Skeletal muscle tissue (tissue), 4 donors: ENCODE data around the gene LRRC45. TPM values are rescaled to one million over a fixed set of nuclear protein-coding genes. Genes with fewer than 3 reads are reported as not detected.

Experiments used
- H3K27ac ChIP-seq: one replicate; pipeline ENCODE4 v1.7.0; 2013; ENCODE audit warnings: mild to moderate bottlenecking, low read depth, low read length, inconsistent platforms
- H3K27me3 ChIP-seq, 3 donors: one replicate each; pipeline ENCODE4 v1.7.0; 2013; ENCODE audit warnings: low read length in 3 of 3; ENCODE audit not compliant: control insufficient read depth in 3 of 3, insufficient read depth in 3 of 3
- H3K36me3 ChIP-seq, 3 donors: one replicate each; pipeline ENCODE4 v1.7.0; 2013; ENCODE audit warnings: low read length in 3 of 3; ENCODE audit not compliant: control insufficient read depth in 3 of 3, insufficient read depth in 3 of 3
- H3K4me1 ChIP-seq, 3 donors: one replicate each; pipeline ENCODE4 v1.7.0; 2013; ENCODE audit warnings: low read length in 3 of 3, mild to moderate bottlenecking in 3 of 3; ENCODE audit not compliant: control insufficient read depth in 3 of 3, insufficient read depth in 3 of 3
- H3K4me3 ChIP-seq, 3 donors: one replicate each; pipeline ENCODE4 v1.7.0; 2013; ENCODE audit warnings: low read length in 3 of 3
- H3K9ac ChIP-seq, 3 donors: one replicate each; pipeline ENCODE4 v1.7.0; 2013; ENCODE audit warnings: low read length in 3 of 3, mild to moderate bottlenecking in 3 of 3, moderate library complexity in 2 of 3, low read depth in 1 of 3
- H3K9me3 ChIP-seq, 3 donors: one replicate each; pipeline ENCODE4 v1.7.0; 2013; ENCODE audit warnings: low read length in 3 of 3; ENCODE audit not compliant: control insufficient read depth in 3 of 3
- total RNA-seq: library from RNA; depleted of rRNA; stranded (reverse); fragments of >200 nt; gene quantifications from one replicate; pipeline ENCODE4 v1.2.3, GENCODE V29; 2014
- donor health status: Osteomylitis.

The LRRC45 gene
- total RNA-seq, 1 donor from 2014 or later: 7.8 TPM

DNA sequence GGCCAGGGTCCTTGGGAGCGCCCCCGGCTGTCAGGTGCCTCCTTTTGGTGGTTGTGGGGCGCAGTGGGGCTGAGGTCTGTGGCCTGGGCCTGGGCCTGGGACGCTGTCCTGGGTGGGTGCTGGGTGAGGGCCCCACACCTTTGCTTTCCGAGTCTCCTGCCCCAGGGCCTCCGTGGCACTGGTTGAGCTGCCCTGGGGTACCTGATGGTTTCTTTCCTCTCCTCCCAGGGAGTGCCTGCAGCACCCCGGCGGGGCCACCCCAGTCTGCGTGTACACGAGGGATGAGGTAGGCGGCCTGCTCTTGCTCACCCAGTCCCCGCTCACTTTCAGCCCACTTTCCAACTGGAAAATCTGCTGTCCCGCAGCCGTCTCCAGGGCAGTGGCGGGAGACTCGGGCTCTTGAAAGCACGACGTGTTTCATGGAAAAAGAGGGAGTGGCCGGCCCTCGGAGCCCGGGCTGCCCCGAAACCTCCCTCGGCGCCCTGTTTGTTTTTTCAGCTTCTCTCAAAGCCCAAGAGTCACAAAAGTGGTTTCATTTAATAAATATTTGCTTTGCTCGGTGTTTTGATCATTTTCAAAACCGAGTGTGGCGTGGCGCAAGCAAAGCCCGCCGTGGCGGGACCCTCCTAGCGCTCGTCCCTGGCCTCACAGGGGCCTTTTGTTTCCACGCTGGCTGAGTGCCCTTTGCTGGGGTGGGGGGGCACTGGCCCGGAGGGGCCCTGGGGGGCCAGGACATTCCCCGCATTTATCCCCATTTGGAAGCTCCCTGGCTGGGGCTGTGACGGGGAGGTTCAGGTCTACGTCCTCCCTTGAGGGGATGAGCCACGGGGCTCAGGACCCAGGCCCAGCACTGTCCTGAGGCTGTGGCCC lies 28.3 kb upstream of the LRRC45 start:
- Histone ChIP-seq H3K27me3 (no peaks in the 10 kb centered on the region), H3K9me3 (no peaks in the 10 kb centered on the region), H3K27ac (no peak overlapping the region), H3K36me3 (peaks cover 5 to 14% (median 9%) of the 10 kb centered on the region in 3 donors), H3K9ac (no peak overlapping the region), H3K4me3 (no peak overlapping the region), H3K4me1 (peaks cover 37 to 53% (median 43%) of the 10 kb centered on the region in 3 donors)

DNA sequence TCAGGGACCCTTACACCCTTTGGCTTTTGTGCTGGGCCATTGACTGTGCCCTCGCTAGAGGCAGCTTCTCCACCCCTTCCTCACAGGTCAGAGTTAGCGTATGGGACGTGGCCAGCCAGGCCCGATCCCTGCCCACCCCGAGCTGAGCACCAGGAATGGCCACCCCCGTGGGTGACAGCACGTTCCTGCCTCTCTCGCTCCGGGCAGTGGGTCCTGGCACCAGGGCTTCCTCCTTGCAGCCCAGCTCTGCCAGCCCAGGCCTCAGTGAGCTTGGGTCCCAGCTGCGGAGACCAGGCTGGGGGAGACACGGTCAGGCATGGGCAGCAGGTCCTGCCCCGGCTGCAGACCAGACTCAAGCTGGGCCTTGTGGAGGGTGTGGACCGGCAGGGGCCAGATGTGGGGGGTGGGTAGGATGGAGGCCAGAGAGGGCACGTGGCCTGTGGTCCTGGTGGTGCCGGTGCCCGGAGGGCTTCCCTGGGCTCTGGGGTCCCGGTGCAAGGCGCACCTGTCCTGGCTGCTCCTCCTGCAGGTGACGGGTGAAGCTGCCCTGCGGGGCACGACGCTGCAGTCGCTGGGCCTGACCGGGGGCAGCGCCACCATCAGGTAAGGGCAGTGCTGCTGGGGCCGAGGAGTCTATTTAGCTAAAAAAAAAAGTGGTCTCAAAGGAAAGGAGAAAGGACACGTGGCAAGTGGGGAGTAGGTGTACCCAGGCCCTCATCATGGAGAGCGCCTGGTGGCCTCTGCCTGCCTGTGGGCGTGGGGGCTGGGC lies 27.5 kb upstream of the LRRC45 start:
- no peaks in the 10 kb centered on the region for H3K27me3 ChIP-seq
- H3K9ac ChIP-seq: no peak overlapping the region
- H3K4me3 ChIP-seq: no peak overlapping the region
- H3K27ac ChIP-seq: no peak overlapping the region
- H3K4me1 ChIP-seq: peaks cover 39 to 55% (median 46%) of the 10 kb centered on the region in 3 donors
- no peaks in the 10 kb centered on the region for H3K9me3 ChIP-seq
- H3K36me3 ChIP-seq: peaks cover 5 to 14% (median 9%) of the 10 kb centered on the region in 3 donors

DNA sequence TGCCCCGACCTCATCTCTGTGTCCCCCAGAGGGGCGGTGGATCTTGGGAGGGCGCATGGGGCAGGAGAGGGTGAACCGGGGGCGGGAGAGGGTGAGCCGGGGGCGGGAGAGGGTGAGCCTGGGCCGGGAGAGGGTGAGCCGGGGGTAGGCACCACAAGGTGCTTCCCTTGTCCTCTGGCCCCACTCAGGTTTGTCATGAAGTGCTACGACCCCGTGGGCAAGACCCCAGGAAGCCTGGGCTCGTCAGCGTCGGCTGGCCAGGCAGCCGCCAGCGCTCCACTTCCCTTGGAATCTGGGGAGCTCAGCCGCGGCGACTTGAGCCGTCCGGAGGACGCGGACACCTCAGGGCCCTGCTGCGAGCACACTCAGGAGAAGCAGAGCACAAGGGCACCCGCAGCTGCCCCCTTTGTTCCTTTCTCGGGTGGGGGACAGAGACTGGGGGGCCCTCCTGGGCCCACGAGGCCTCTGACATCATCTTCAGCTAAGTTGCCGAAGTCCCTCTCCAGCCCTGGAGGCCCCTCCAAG lies 26.8 kb upstream of the LRRC45 start:
- H3K9ac ChIP-seq: no peak overlapping the region
- peaks cover 38 to 55% (median 46%) of the 10 kb centered on the region in 3 donors for H3K4me1 ChIP-seq
- no peaks in the 10 kb centered on the region for H3K27me3 ChIP-seq
- no peak overlapping the region for H3K4me3 ChIP-seq
- no peaks in the 10 kb centered on the region for H3K9me3 ChIP-seq
- no peak overlapping the region for H3K27ac ChIP-seq
- peaks cover 5 to 14% (median 9%) of the 10 kb centered on the region in 3 donors for H3K36me3 ChIP-seq

DNA sequence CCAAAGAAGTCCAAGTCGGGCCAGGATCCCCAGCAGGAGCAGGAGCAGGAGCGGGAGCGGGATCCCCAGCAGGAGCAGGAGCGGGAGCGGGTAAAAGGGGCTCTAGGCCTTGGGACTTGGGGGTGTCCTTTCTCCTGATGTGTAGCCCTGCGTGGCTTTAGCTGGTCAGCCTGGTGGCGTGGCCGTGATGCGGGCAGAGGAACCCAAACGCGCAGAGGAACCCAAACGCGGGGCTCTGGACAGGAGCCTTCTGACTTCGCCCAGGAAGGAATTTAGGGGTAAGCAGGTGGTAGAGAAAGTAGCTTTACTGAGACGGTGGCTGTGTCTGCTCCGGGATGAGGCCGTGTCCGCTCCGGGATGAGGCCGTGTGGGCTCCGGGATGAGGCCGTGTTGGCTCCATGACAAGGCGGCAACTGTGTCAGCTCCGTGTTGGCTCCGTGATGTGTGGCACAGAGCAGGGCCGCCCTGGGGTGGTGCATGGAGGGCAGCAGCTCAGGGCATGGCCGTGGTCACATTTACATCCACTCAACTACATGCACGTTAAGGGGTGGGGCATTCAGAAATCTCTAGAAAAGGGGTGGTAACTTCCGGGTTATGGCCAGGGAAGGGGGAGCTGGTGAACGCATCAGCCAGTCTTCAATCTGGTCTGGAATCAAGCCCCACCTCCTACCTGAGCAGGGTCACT lies 26.2 kb upstream of the LRRC45 start:
- Histone ChIP-seq H3K36me3 (peaks cover 5 to 14% (median 9%) of the 10 kb centered on the region in 3 donors), H3K9me3 (no peaks in the 10 kb centered on the region), H3K27ac (no peak overlapping the region), H3K4me1 (peaks cover 33 to 54% (median 45%) of the 10 kb centered on the region in 3 donors), H3K27me3 (no peaks in the 10 kb centered on the region), H3K4me3 (no peak overlapping the region), H3K9ac (no peak overlapping the region)

DNA sequence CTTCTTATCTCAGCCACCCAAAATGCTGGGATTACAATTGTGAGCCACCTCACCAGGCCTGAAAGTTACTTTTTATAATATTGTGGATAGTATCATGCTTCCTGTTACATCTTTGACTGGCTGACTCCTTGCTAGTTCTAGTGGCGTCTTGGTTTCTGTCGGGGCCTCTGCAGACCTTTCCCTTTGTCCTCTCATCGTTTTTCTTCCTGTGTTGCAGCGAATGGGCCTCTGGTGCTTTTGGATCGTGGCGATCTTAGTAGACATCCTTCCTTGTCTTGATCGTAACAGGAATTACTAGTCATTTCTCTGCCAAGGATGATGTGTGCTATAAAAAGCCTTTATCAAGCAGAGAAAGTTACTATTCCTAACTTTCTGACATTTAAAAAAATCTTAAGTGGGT lies 24.9 kb upstream of the LRRC45 start:
- H3K9me3 ChIP-seq: no peaks in the 10 kb centered on the region
- peaks cover 30 to 49% (median 44%) of the 10 kb centered on the region in 3 donors for H3K4me1 ChIP-seq
- H3K27ac ChIP-seq: no peak overlapping the region
- H3K4me3 ChIP-seq: no peak overlapping the region
- no peak overlapping the region for H3K9ac ChIP-seq
- peaks cover 5 to 14% (median 9%) of the 10 kb centered on the region in 3 donors for H3K36me3 ChIP-seq
- H3K27me3 ChIP-seq: no peaks in the 10 kb centered on the region

GRCh38 chr17:81998691-81999438 lies 24.2 kb upstream of the LRRC45 start:
- H3K27me3 ChIP-seq: no peaks in the 10 kb centered on the region
- peaks cover 37 to 51% (median 46%) of the 10 kb centered on the region in 3 donors for H3K4me1 ChIP-seq

GRCh38 chr17:81999587-81999975 lies 23.5 kb upstream of the LRRC45 start:
- Histone ChIP-seq H3K9me3 (no peaks in the 10 kb centered on the region), H3K4me1 (peaks cover 40 to 51% (median 49%) of the 10 kb centered on the region in 3 donors), H3K9ac (no peak overlapping the region), H3K27me3 (no peaks in the 10 kb centered on the region), H3K36me3 (peaks cover 5 to 11% (median 9%) of the 10 kb centered on the region in 3 donors), H3K27ac (no peak overlapping the region), H3K4me3 (no peak overlapping the region)

More at GRCh38 chr17:81998691-81999438, 24.2 kb upstream of the LRRC45 start:
- Histone ChIP-seq H3K9ac (peak overlapping the region in 1 of 3 donors; percentile 16), H3K36me3 (peaks cover 5 to 11% (median 9%) of the 10 kb centered on the region in 3 donors), H3K4me3 (no peak overlapping the region), H3K27ac (no peak overlapping the region), H3K9me3 (no peaks in the 10 kb centered on the region)

DNA sequence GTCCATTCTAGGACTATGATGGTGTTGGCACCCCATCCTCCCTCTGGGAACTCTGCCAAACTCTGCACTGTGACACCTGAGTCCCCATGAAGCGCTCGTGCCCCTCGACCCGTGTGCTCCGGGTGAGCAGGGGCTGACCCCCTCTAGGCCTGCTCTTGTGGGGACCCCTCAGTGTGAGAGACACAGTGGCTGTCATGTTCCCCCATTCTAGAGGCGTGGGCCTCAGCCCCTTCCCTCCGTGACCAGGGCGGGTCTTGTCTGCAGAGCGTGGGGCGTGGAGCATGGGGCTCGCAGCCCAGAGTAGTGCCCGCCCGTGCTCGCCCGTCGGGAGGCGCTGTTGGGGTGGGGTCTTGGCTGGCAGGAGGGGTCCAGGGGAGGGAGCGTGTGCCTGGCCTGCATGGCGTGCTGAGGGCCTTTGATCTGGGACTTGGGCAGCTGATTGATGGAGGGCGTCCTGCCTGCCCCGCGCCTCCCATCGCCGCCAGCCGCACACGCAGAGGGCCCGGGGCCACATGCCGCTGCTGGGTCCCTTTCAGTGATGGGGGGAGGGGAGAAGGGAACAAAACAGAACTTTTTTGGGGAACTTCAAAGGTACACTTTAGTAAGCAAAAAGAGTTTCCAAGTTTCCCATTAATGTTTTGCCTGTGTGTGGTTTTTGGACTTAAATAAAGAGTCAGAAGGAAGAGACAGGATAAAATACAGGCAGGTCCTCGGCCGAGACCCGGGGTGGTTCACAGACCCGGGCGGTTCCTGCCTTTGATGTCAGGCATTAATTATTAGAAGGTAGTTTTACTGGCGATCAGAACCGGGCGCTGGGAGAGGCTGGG lies 22.9 kb upstream of the LRRC45 start:
- Histone ChIP-seq H3K27ac (no peak overlapping the region), H3K9ac (no peak overlapping the region)

More for the DNA sequence above, 22.9 kb upstream of the LRRC45 start:
- no peaks in the 10 kb centered on the region for H3K9me3 ChIP-seq
- H3K36me3 ChIP-seq: peaks cover 5 to 11% (median 9%) of the 10 kb centered on the region in 3 donors
- H3K4me1 ChIP-seq: peaks cover 40 to 53% (median 49%) of the 10 kb centered on the region in 3 donors
- H3K27me3 ChIP-seq: no peaks in the 10 kb centered on the region
- H3K4me3 ChIP-seq: no peak overlapping the region
